ENCODE measurements around the gene BCAS3. TPM values are rescaled to one million over a fixed set of nuclear protein-coding genes. Genes with fewer than 3 reads are reported as not detected.

BCAS3 gene
- total RNA-seq, 1 donor from 2014 or later: 64.9 TPM

- no peak for DNase-seq (ENCODE audit: low spot score in 2 of 2, unreplicated experiment in 2 of 2)
- Mint-ChIP-seq H3K9me3 (no peaks in the 10 kb centered on the region), H3K27me3 (ENCODE audit: low read depth) (no peaks in the 10 kb centered on the region), H3K27ac (peak overlapping the region; percentile 54), H3K4me1 (peaks cover 18% of the 10 kb centered on the region), H3K4me3 (no peak overlapping the region), H3K36me3 (peaks cover 3% of the 10 kb centered on the region)
- no peak for TF ChIP-seq CTCF (IDR thresholded peaks at IDR 0.05; ENCODE audit: unreplicated experiment)
Measured at GRCh38 chr17:61048376-61049106, 370.9 kb downstream of the BCAS3 start.

- no peak for TF ChIP-seq CTCF (IDR thresholded peaks at IDR 0.05; ENCODE audit: unreplicated experiment)
- no peaks in the 10 kb centered on the region for H3K27me3 Mint-ChIP-seq (ENCODE audit: low read depth)
- peaks cover 3% of the 10 kb centered on the region for H3K36me3 Mint-ChIP-seq
- no peak overlapping the region for H3K4me3 Mint-ChIP-seq
- no peak for DNase-seq (ENCODE audit: low spot score in 2 of 2, unreplicated experiment in 2 of 2)
- no peaks in the 10 kb centered on the region for H3K9me3 Mint-ChIP-seq
- peaks cover 35% of the 10 kb centered on the region for H3K4me1 Mint-ChIP-seq
- H3K27ac Mint-ChIP-seq: peak overlapping the region; percentile 31
Measured at GRCh38 chr17:61053469-61053868, 375.8 kb downstream of the BCAS3 start.

GRCh38 chr17:61054436-61054835, 376.8 kb downstream of the BCAS3 start:
- H3K27ac Mint-ChIP-seq: no peak overlapping the region
- no peak overlapping the region for H3K4me3 Mint-ChIP-seq
- H3K9me3 Mint-ChIP-seq: no peaks in the 10 kb centered on the region
- no peak for TF ChIP-seq CTCF (IDR thresholded peaks at IDR 0.05; ENCODE audit: unreplicated experiment)
- DNase-seq (ENCODE audit: low spot score in 2 of 2, unreplicated experiment in 2 of 2): no peak
- H3K27me3 Mint-ChIP-seq (ENCODE audit: low read depth): no peaks in the 10 kb centered on the region
- peaks cover 3% of the 10 kb centered on the region for H3K36me3 Mint-ChIP-seq
- H3K4me1 Mint-ChIP-seq: peaks cover 36% of the 10 kb centered on the region

GRCh38 chr17:61057257-61057656, 379.6 kb downstream of the BCAS3 start:
- Mint-ChIP-seq H3K36me3 (peaks cover 2% of the 10 kb centered on the region), H3K4me3 (no peak overlapping the region), H3K9me3 (no peaks in the 10 kb centered on the region), H3K27me3 (ENCODE audit: low read depth) (no peaks in the 10 kb centered on the region), H3K27ac (peak overlapping the region; percentile 15), H3K4me1 (peaks cover 37% of the 10 kb centered on the region)
- DNase-seq (ENCODE audit: low spot score in 2 of 2, unreplicated experiment in 2 of 2): no peak
- TF ChIP-seq CTCF (IDR thresholded peaks at IDR 0.05; ENCODE audit: unreplicated experiment): no peak

GRCh38 chr17:61058066-61058465, 380.4 kb downstream of the BCAS3 start:
- H3K4me3 Mint-ChIP-seq: no peak overlapping the region
- DNase-seq (ENCODE audit: low spot score in 2 of 2, unreplicated experiment in 2 of 2): no peak
- H3K9me3 Mint-ChIP-seq: no peaks in the 10 kb centered on the region
- peaks cover 2% of the 10 kb centered on the region for H3K36me3 Mint-ChIP-seq
- no peaks in the 10 kb centered on the region for H3K27me3 Mint-ChIP-seq (ENCODE audit: low read depth)
- TF ChIP-seq CTCF (IDR thresholded peaks at IDR 0.05; ENCODE audit: unreplicated experiment): no peak
- H3K27ac Mint-ChIP-seq: peak overlapping the region; percentile 30
- peaks cover 37% of the 10 kb centered on the region for H3K4me1 Mint-ChIP-seq
